ENCODE measurements around the gene TRIO. TPM values are rescaled to one million over a fixed set of nuclear protein-coding genes. Genes with fewer than 3 reads are reported as not detected.

Gene TRIO
- polyA plus RNA-seq, 3 donors: 1.7 to 45.8 (median 2.1) TPM

DNA sequence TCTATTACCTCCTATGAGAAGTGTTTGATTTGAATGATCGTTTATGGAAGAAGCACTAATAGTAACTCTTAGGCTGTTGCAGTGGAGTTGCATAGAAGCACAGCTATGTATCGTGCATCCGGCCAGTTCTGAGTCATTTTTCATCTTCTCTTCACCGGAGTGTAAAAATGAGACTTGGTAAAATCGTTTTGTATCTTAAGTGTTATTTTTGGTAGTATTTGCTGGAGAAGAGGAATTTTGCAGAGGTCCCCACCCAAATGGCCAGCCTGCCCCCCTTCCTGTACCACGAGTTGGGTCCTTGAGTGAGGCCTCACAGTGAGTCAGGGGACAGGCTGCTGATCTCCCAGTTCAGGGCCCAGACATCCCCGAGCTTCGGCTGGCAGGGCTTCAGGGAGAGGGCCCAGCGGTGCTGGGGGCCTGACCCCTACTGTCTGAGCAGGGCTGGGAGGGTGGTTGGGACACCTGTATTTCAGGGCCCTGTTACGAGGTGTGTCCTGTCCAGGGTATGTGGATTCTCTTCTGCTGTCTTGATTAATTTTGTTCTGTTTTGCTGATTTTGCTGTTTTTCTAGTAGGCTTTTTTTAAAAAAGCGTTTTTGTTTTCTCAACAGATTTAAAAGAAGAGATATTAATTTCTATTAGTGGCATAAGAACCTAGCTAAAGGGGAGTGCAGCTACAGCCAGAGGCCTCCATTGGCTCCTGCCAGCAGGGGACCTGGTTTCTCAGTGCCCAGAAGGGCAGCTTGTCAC, 210.8 kb downstream of the TRIO start:
- intact Hi-C loops (cut with micrococcal nuclease): loop anchor here (2.0 to 10.0 kb wide), 3 partner anchors 293 to 661 kb away; no protein-coding TSS in a partner anchor
- H3K4me1 Mint-ChIP-seq: peaks cover 52% of the 10 kb centered on the region
- H2AFZ ChIP-seq (ENCODE audit: insufficient read depth, low read depth, low read length, poor library complexity, severe bottlenecking): no peak overlapping the region
- no peaks in the 10 kb centered on the region for H3K9me3 ChIP-seq (replicated peaks in 1 of 2; ENCODE audit: control insufficient read depth in 1 of 2, insufficient read depth in 1 of 2, low read length in 2 of 2)
- TF ChIP-seq, protein P1, sequence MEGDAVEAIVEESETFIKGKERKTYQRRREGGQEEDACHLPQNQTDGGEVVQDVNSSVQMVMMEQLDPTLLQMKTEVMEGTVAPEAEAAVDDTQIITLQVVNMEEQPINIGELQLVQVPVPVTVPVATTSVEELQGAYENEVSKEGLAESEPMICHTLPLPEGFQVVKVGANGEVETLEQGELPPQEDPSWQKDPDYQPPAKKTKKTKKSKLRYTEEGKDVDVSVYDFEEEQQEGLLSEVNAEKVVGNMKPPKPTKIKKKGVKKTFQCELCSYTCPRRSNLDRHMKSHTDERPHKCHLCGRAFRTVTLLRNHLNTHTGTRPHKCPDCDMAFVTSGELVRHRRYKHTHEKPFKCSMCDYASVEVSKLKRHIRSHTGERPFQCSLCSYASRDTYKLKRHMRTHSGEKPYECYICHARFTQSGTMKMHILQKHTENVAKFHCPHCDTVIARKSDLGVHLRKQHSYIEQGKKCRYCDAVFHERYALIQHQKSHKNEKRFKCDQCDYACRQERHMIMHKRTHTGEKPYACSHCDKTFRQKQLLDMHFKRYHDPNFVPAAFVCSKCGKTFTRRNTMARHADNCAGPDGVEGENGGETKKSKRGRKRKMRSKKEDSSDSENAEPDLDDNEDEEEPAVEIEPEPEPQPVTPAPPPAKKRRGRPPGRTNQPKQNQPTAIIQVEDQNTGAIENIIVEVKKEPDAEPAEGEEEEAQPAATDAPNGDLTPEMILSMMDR (IDR thresholded peaks at IDR 0.05): no peak
- no peak overlapping the region for H3K27ac Mint-ChIP-seq
- peaks cover 7 to 21% of the 10 kb centered on the region in 2 donors for H3K36me3 ChIP-seq (replicated peaks in 1 of 2; ENCODE audit: control insufficient read depth in 1 of 2, insufficient read depth in 2 of 2, low read length in 2 of 2)
- H3K36me3 Mint-ChIP-seq: peaks cover 30 to 34% of the 10 kb centered on the region in 2 donors
- H3K4me1 ChIP-seq (ENCODE audit: control insufficient read depth in 1 of 2, insufficient read depth in 2 of 2, low read length in 2 of 2): peaks cover 40 to 50% of the 10 kb centered on the region in 2 donors
- H4K20me1 ChIP-seq (ENCODE audit: insufficient read depth, low read length): no peaks in the 10 kb centered on the region
- no peak overlapping the region for H3K27ac ChIP-seq (ENCODE audit: low read depth in 1 of 2, low read length in 2 of 2)
- H3K9me3 Mint-ChIP-seq: no peaks in the 10 kb centered on the region
- H3K9ac ChIP-seq (ENCODE audit: insufficient read depth, low read length, poor library complexity, severe bottlenecking): no peak overlapping the region
- WGBS (ENCODE audit: insufficient coverage): 96% methylated on average over 9 of the region's 11 CpGs
- H3K27me3 Mint-ChIP-seq (ENCODE audit: low read depth in 3 of 3): no peaks in the 10 kb centered on the region
- no peaks in the 10 kb centered on the region for H3K27me3 ChIP-seq (ENCODE audit: control insufficient read depth in 2 of 2, insufficient read depth in 2 of 2, low read length in 2 of 2)
- no peak for DNase-seq
- H3K4me3 Mint-ChIP-seq: no peak overlapping the region
- H3K4me2 ChIP-seq (replicated peaks; ENCODE audit: extremely low read depth, low read length, poor library complexity, severe bottlenecking): no peak overlapping the region
- no peak overlapping the region for H3K4me3 ChIP-seq (replicated peaks in 1 of 3; ENCODE audit: low read depth in 2 of 3, low read length in 3 of 3)
- H3K79me2 ChIP-seq (ENCODE audit: insufficient read depth, low read length): peaks cover 18% of the 10 kb centered on the region

GRCh38 chr5:14355391-14355790, 212.2 kb downstream of the TRIO start:
- intact Hi-C loops (cut with micrococcal nuclease): loop anchor here in 1 of 2 donors (10.0 kb wide), 1 partner anchor 659 kb away; no protein-coding TSS in a partner anchor
- Histone ChIP-seq H3K4me2 (replicated peaks; ENCODE audit: extremely low read depth, low read length, poor library complexity, severe bottlenecking) (no peak overlapping the region), H3K9ac (ENCODE audit: insufficient read depth, low read length, poor library complexity, severe bottlenecking) (no peak overlapping the region), H3K27ac (ENCODE audit: low read depth in 1 of 2, low read length in 2 of 2) (no peak overlapping the region), H3K27me3 (ENCODE audit: control insufficient read depth in 2 of 2, insufficient read depth in 2 of 2, low read length in 2 of 2) (no peaks in the 10 kb centered on the region), H3K36me3 (replicated peaks in 1 of 2; ENCODE audit: control insufficient read depth in 1 of 2, insufficient read depth in 2 of 2, low read length in 2 of 2) (peaks cover 22 to 32% of the 10 kb centered on the region in 2 donors), H3K4me3 (replicated peaks in 1 of 3; ENCODE audit: low read depth in 2 of 3, low read length in 3 of 3) (no peak overlapping the region), H3K79me2 (ENCODE audit: insufficient read depth, low read length) (peaks cover 13% of the 10 kb centered on the region), H2AFZ (ENCODE audit: insufficient read depth, low read depth, low read length, poor library complexity, severe bottlenecking) (no peak overlapping the region), H3K4me1 (ENCODE audit: control insufficient read depth in 1 of 2, insufficient read depth in 2 of 2, low read length in 2 of 2) (peaks cover 33 to 42% of the 10 kb centered on the region in 2 donors), H3K9me3 (replicated peaks in 1 of 2; ENCODE audit: control insufficient read depth in 1 of 2, insufficient read depth in 1 of 2, low read length in 2 of 2) (no peaks in the 10 kb centered on the region), H4K20me1 (ENCODE audit: insufficient read depth, low read length) (no peaks in the 10 kb centered on the region)
- 96% methylated on average over 3 of the region's 4 CpGs for WGBS (ENCODE audit: insufficient coverage)
- H3K4me3 Mint-ChIP-seq: no peak overlapping the region
- no peak for DNase-seq
- no peaks in the 10 kb centered on the region for H3K27me3 Mint-ChIP-seq (ENCODE audit: low read depth in 3 of 3)
- peaks cover 34 to 43% of the 10 kb centered on the region in 2 donors for H3K36me3 Mint-ChIP-seq
- no peaks in the 10 kb centered on the region for H3K9me3 Mint-ChIP-seq
- H3K27ac Mint-ChIP-seq: no peak overlapping the region
- TF ChIP-seq, protein P1 (IDR thresholded peaks at IDR 0.05): no peak
- H3K4me1 Mint-ChIP-seq: peaks cover 44% of the 10 kb centered on the region

All from CD14-positive monocyte (primary cell).